Urothelium cell line (cell line): ENCODE measurements around the gene TSPO.

ENCODE experiments used
- DNase-seq: peaks from one replicate; pipeline ENCODE4 v3.0.0; 2011; ENCODE audit warnings: low spot score, mixed read lengths
- FAIRE-seq: peaks from 2 replicates; lab custom pipeline; 2011; peaks lifted over from hg19 to GRCh38; lab: Jason Lieb, UNC

TSPO gene

DNA sequence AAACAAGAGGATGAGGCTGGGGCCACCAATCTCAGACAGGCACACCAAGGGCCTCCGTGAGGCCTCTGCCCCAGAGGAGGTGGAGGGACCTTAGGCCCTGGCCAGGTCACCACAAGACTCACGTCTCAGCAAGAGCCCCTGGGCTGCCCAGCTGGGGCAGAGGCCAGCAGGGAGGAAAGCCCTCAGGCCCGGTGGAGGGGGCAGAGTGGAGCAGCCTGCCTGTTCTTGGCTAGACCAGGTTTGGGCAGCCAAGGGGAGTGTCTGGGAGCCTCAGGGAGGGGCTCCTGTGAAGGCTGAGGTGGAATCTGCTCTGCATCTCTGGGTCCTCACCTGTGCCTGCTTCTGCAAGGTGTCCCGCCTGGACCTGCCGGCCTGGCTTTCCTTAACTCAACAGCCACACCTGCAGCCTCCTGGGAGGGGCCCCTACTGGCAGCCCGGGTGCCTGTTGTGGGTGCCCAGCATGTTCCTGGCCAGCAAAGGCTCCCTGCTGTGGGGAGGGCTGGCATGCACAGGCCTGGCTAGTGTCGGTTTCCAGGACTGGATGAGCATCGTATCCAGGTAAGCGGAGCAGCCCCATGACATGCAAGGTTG lies 23.7 kb downstream of the TSPO start:
- DNase-seq (no peak), FAIRE-seq (peak; percentile 20)

DNA sequence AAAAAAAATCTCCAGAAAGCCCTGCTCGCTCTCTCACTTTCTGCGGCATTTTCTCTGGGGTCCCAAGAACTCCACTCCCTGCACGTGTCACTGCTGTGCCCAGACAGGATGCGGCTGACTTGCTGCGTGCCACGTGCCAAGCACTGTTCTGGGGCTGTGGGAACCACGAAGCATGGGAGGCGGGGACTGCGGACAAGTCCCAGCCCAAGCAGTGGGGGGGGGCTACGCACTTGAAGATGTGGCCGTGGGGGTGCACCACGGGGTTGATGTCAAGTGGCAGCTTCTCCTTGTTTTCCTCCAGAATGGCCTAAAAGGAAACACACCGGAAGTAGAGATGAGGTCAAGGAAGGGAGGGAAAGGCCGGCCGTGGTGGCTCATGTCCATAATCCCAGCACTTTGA lies 24.7 kb downstream of the TSPO start:
- FAIRE-seq (no peak), DNase-seq (no peak)

DNA sequence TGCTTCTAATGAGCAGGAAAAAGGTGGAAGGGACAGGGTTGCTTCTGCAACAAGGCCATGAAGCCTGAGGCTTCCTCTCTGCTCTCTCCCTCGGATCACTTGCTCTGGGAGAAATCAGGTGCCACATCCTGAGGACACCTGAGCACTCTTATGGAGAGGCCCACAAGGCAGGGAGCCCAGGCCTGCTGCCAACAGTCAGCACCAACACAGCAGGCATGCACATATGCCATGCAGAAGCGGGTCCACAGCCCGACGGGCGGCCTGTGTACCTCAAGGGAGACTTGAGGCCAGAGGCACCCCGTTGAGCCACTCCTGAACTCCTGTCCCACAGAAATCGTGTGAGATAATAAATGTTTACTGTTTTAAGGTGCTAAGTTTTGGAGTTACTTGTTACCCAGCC lies 26.1 kb downstream of the TSPO start:
- DNase-seq (no peak), FAIRE-seq (no peak)

DNA sequence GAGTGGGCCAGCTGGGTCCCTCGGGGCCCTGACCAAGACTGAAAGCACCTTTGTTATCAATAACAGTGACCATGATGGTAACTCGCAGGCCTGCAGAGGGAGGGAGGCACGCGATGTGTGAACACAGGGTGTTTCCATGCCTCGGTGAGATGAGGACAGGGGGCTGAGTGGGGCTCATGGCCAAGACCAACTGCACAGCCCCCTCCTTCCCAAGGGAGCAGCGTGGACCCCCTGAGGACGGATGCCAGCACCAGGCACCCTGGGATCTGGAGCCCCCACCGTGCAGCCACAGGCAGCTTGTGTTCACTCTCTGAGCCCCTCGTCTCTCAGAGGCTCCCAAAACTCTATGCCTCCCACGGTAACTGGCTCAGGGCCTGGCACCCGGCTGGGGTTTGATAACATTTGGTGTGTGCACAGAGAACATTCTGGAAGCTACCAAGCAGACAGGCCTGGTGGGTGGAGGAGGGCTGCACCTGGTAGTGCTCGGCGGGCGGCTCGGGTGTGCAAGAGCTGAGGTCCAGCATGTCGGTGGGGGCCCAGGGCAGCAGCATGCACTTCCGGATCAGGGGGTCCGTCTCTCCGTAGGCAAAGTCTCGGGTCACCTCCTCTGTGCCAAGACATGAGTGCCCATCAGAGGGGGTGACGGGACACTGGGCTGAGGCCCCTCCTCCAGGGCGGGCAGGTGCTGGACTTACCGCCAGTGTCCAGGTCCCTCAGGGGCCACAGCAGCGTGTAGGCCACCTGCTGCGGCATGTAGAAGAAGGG lies 28.0 kb downstream of the TSPO start:
- FAIRE-seq (peak; percentile 17), DNase-seq (no peak)

DNA sequence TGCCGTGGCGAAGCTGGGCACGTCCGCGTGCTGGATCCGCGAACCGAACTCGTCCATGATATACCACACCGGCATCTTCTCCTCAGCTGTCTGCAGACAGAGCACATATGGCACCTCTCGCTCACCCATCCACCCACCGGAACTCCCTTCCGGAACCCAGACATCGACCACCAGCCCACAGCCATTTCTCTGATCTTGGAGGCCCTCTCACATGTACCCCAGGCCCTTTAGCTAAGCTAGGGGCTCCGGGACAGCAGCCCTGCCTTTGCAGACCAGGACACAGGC lies 28.5 kb downstream of the TSPO start:
- FAIRE-seq = peak; percentile 32
- no peak for DNase-seq

DNA sequence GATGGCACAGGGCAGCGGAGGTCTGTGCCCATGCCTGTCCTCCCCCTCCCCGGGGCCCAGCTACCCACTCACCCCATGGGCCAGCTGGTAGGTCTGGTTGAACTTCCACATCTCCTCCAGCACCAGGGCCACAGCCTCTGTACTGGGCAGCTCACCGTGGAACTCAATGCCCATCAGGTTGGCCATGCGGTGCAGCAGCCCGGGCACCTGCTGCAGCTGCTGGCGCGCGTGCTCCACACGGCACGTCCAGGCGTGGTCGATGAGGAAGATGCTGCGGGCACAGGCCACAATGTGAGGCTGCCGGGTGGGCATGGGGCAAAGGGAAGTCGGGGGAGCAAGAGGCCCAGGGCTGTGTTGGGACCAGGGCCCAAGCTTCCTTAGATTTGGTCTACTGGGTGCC lies 29.3 kb downstream of the TSPO start:
- DNase-seq (no peak), FAIRE-seq (no peak)

DNA sequence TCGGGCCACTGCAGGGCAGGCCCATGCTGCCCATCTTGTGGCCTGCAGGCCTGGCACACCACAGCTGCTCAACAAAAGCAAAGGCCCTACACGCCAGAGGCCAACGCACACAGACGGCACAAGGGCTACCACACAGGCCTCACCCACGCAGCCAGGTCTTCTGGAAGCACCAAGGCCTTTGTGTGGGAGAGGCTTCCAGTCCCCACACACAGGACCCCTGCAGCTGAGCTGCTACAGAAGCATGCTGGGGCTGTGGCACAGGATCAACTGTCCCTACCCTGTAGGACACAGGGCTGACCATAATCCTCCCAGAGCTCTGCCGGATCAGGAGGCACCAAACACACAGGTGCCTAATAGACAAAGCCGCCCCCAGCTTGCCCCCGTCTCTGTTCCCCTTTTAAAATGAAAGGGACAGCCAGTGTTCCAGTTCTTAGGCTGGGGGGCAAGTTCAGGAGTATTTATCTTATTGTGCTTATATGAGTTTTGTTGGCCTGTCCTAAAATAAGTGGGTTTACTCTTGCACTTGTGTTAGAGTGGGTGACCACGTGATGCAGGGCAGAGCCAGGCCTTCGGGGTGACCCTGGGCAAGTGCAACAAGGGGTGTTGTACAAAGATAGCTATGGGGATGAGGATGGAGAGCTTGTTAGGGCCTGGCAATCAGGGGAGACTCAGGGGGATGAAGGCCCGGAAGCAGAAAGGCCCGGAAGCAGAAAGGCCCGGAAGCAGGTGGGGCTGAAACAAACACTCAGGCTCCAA lies 30.1 kb downstream of the TSPO start:
- DNase-seq = no peak
- no peak for FAIRE-seq

DNA sequence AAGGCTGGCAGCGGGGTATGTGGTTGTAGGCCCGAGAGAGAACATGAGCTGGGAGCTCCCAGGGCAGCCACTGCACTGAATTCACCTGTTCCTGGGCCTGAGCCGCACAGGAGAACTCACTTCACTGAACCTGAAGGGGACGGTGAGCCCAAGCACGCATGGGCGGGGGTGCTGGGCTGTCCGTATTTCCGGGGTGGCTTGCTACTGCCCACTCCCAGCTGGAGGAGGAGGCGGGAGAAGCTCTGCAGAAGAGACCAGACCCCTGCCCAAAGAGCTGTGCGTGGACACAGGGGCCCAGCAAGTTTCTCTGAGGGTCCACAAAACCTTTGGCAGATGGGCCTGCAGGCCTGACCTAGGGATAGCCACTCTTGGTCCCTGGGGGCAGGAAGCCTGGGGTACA lies 30.8 kb downstream of the TSPO start:
- DNase-seq (no peak), FAIRE-seq (no peak)

DNA sequence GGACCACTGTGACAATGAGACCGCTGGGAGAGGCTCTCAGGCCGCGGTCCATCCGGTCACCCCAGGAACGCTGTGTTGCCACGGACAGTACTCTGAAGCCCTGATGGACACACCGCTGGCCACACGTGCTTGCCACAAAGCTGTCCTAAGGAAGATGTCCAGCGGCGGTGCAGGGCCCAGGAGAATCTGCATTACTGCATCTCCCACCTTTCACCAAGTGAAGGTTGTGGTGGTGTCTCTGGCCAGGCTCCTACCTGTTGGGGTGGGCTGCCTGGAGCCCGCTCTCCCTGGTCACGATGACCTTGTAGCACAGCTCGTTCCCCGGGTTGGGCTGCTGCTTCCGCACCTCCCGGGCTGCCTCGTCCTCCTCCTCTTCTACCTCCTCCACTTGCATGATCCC lies 31.4 kb downstream of the TSPO start:
- FAIRE-seq (no peak), DNase-seq (no peak)

DNA sequence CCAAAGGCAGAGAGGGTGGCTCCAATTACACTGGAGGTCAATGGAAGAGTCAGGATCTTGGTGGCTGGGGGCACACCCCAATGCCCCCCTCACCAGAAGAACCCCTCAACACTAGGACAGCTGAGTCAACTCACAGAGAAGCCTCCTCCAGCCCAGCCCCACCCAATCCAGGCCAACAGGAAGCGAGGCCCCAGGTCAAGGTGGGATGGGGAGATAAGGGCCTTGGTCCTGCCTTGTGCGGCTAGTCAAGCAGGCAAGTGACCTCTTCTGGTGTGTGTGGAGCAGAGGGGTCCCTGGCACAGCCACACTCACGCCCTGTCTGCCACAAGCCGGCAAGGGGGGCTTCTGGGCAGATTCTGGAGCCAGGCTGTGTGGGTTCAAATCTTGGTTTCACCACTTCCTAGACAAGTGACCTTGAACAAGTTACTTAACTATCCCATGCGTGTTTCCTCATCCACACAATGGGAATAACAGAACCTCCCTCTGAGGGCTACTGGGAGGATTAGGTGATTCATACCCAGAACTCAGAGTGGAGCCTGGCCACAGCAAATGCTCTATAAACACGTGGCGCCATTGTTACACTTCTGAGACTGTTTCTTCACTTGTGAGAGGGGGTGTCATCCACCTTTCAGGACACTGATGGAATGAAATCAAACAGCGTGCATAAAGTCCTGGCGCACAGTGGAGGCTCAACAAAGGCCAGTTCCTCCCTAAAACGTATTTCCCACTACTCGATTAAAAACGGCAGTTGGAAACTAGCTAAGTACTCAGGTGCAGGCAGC lies 32.3 kb downstream of the TSPO start:
- FAIRE-seq (peak; percentile 13), DNase-seq (no peak)

DNA sequence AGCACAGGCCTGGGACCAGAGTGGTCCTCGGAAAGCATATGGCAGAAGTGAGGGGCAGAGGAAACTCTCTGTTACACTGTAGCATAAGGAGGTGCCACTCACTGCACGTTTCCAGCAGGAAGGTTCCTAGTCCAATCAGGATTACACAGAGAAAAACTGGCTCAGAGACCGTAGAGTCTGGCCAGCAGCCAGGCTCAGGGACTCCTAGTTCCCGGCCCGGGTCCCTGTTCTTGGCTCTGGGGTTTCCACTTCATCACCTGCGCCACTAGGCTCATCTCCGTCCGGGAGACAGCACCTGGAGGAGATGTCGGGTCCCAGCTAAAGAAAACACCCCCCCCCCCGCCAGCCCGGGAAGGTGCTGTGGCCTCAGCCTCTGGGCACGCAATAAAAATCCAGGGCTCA lies 34.5 kb downstream of the TSPO start:
- DNase-seq (peak; percentile 47), FAIRE-seq (no peak)

DNA sequence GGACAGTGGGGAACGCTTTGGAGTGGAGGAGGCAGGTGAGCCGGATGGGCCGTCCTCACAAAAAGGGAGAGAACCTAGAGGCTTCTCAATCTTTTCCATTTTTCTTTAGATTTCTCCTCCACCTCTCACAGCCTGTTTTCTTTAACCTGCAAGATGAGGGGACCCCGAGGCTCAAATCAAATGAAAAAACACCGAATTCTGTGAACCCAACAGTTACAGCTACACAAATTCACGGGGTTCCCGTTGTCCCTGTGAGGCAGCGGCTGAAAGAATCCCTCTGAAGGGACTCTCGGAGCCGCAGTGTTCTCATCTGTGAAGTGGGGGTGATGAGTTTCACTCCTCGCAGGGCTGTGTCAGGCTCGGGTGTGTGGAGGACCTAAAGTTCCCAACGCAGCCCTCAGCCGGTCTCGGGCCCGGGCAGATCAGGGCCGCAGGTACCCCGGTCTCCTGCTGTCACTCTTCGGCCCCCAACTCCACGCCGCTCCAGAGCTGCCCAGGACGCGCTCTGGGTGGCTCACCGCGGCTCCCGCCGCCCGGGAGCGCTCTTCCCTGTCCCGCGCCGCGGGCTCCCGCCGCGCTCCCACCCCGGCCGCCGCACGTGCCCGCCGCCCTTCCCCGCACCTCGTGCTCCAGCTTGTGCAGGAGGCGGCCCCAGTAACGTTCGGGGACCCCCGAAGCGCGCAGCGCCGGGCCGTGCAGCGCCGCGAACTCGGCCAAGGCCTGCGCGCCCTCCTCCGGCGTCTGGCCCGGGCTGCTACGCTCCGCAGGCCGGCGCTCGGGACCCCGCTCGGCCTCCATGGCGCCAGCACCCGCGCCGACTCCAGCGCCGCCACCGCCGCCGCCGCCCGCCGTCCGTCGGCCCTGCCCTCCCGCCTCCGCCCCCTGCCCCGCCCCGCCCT lies 35.2 kb downstream of the TSPO start, which contains the start of gene TTLL12:
TSS of gene TTLL12 (minus strand) at position 863 of the 899 bp plus-strand sequence. CDS start at position 798, 65 bp downstream.
- no peak for FAIRE-seq

DNA sequence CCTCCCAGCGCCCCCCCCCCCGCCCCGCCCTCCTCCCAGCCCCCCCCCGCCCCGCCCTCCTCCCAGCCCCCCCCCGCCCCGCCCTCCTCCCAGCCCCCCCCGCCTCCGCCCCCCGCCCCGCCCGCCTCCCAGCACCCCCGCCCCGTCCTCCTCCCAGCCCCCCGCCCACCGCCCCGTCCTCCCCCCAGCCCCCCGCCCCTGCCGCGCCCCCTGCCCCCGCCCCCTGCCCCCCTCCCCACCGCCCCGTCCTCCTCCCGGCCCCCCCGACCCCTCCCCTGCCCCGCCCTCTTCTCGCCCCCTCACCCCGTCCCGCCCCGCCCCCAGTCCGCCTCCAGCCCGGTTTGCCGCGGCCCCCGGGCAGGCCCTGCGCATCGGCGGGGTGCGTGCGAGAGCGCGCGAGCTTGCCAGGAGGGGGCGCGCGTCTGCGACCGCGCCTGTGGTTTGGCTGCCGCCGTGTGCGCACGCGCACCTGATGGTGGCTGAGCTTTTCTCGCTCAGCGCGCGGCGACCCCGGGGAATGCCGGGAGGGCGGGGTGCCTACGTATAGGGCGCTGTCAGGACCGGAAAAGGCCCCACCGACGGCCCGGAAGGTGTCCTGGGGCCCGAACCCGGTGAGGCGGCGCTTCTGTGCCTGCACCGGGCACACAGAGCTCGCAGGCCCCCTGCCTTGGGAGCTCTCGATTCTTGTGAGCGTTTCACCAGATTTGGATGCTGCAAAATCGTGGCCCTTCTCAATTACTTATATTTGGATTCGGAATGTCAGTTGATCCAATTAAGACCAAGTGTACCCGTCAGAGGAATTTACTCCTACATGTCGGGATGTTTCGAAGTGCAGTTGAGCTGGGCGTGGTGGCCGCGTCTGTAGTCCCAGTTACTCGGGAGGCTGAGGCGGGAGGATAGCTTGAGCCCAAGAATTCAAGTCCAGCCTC lies 36.1 kb downstream of the TSPO start:
- DNase-seq (peak; percentile 99), FAIRE-seq (peak; percentile 82)

More for the DNA sequence above, 35.2 kb downstream of the TSPO start, which contains the start of gene TTLL12:
- DNase-seq = peak; percentile 87

DNA sequence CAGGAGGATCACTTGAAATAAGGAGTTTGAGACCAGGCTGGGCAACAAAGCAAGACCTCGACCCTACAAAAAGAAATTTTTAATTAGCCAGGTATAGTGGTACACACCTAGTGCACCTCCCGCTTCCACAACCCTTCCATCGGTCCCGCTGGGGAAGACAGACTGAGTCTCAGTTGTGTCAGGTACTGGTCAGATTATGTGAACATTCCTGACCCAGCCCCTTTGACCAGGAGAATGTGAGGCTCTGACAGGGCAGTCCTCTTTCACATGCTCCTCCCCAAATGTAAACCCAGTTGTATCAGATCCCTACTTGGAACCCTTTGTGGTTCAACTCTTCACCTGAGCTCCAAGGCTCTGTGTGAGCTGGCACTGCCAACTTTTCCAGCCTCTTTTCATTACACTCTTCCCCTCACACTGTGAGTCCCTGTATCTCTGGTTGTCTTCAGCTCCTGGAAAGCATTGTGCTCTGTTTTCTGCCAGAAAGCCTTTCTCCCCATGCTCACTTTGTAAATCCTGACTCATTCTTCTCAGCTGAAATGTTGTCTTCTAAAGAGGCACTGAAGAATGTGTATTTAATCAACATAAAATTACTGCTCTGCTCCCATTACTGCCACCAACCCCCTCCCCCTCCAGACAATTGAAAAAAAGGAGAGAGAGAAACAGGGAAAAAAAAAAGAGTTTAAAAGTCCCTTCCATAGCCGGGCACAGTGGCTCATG lies 37.6 kb downstream of the TSPO start:
- no peak for DNase-seq
- no peak for FAIRE-seq

DNA sequence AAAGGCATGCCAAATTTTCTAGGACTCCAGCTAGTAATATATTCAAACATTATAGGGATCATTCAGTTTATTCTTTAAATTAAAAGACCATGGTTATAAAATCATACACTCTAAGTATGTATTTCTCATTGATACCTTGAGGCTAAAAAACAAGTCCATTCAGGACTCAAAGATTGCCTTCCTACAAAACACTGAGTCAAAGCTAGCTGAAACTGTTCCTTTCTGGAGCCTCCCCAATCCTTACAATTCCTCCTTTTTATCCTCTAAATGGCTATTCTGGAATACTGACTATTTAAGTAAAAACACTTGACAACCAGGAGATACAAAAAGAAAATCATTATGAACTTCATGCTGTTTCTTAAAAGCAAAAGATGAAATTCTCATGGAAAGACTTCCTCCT lies 40.5 kb downstream of the TSPO start:
- FAIRE-seq = no peak
- DNase-seq = no peak

DNA sequence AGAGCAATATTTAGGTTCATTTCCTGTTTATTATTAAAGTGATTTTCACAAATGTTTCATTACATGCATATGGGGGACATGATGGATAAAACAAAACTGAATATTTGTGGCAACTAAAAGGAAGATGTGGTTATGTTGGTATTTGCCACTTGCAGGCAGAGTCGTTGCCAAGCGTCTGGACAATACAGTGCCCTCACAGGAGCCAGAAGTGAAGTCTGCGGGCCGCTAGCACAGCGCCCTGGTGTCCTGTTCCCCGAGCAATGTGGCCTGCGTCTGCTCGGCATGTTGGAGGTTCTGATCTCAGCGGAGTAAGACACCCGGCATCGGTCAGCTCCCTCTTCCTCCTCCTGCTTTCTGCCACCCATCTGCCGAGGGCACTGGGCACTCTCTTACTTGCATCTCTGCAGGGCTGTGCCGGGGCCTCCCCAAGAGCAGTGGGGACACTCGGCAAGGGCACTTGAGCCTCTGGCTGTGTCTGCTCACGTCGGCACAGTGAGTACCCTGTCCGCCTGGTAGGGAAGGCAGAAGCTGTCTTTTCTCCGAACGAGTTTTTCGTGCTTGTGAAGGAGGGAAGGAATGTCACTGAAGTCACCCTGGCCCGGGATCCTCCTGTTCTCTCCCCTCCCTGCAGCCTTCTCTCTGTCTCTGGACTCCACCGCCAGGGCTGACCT lies 46.0 kb downstream of the TSPO start:
- no peak for FAIRE-seq

DNA sequence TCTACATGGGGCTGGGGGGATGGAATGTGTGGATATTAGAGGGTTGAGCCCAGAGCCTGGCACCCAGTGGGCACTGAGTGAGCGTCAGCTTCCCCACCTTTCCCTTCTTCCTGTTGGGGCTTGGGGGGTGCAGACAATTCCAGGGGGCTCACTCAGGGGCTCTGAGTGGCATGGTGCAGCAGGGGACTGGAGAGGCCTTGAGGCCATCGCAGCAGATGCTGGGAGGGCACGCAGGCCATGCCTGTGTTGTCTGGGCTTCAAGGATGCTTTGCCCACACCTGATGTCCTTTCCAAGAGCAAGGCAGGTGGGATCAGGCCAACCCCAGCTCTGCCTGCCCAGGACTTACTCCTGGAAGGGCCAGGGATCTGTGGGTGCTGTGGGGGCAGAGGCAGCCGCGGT lies 46.8 kb downstream of the TSPO start:
- FAIRE-seq = no peak
- DNase-seq = no peak

More for the DNA sequence above, 46.0 kb downstream of the TSPO start:
- DNase-seq = peak; percentile 35

DNA sequence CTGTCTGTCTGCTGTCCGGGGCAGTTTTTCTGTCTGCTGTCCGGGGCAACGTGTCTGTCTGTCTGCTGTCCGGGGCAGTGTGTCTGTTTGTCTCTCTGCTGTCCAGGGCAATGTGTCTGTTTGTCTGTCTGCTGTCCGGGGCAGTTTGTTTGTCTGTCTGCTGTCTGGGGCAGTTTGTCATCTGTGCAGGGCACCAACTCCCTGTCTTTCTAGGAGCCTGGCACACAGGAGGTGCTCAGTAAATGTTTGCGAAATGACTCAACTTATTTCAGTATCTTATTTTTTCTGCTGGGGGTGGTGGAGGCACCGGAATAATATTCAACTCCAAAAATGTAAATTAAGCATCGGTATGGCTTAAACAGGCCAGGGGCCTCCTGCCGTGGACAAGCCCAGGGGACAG lies 47.6 kb downstream of the TSPO start:
- peak; percentile 43 for DNase-seq
- peak; percentile 35 for FAIRE-seq
